Heart right ventricle (tissue), 16 donors: ENCODE data around the gene CDC20B. TPM values are rescaled to one million over a fixed set of nuclear protein-coding genes. Genes with fewer than 3 reads are reported as not detected.

Source experiments
- ATAC-seq, 8 donors: fragments of 200-7000 bp; cut with Tn5 transposase; one replicate each; pipeline ENCODE4 v1.9.1; 2020; ENCODE audit warnings: mild to moderate bottlenecking in 8 of 8, moderate library complexity in 8 of 8, moderate number of reproducible peaks in 1 of 8
- DNase-seq, 2 donors: peaks; one replicate each; pipeline ENCODE4 v3.0.0-alpha.2; 2020
- H3K27ac ChIP-seq, 10 donors: fragments of 200-600 bp; sonication (generic) in 2 of 10; one replicate each; pipeline versions ENCODE4 v1.5.0 to v1.8.0; 2020 to 2022; ENCODE audit warnings: mild to moderate bottlenecking in 3 of 10
- H3K27me3 ChIP-seq, 7 donors: fragments of 200-600 bp; one replicate each; pipeline ENCODE4 v1.8.0; 2021 to 2022; ENCODE audit warnings: mild to moderate bottlenecking in 2 of 7
- H3K36me3 ChIP-seq, 9 donors: fragments of 200-600 bp; sonication (generic) in 1 of 9; one replicate each; pipeline versions ENCODE4 v1.5.0 to v1.8.0; 2020 to 2022; ENCODE audit warnings: mild to moderate bottlenecking in 2 of 9
- H3K4me1 ChIP-seq, 9 donors: fragments of 200-600 bp; sonication (generic) in 1 of 9; one replicate each; pipeline versions ENCODE4 v1.5.0 to v1.8.0; 2020 to 2022; ENCODE audit warnings: mild to moderate bottlenecking in 4 of 9
- H3K4me3 ChIP-seq, 10 donors: fragments of 200-600 bp; sonication (generic) in 2 of 10; one replicate each; pipeline versions ENCODE4 v1.5.0 to v1.8.0; 2020 to 2022; ENCODE audit warnings: mild to moderate bottlenecking in 7 of 10, moderate library complexity in 2 of 10
- H3K9me3 ChIP-seq, 11 donors: fragments of 200-600 bp in 10 of 11; sonication (generic) in 2 of 11; one replicate each; pipeline versions ENCODE4 v1.5.0 to v1.8.0; 2013 to 2022; ENCODE audit warnings: mild to moderate bottlenecking in 2 of 11, control low read depth in 1 of 11, moderate library complexity in 1 of 11
- WGBS, 2 donors: extraction: QIAGEN DNeasy Blood & Tissue Kit; methylation state at CpG; one replicate each; pipeline ENCODE4 v1.1.7; 2013; ENCODE audit warnings: inconsistent platforms in 1 of 2; 5-methylcytosine and 5-hydroxymethylcytosine counted together
- intact Hi-C, 10 donors: fragments of 100-400 bp; cut with DNase I; formaldehyde crosslinking; loops; one replicate each; pipeline versions ENCODE4 v1.11.1 to v1.14.2; 2022
- polyA plus RNA-seq, 2 donors: library from polyadenylated mRNA; stranded (reverse); fragments of 200-250 nt; gene quantifications; one replicate each; pipeline ENCODE4 v1.2.3, GENCODE V29; 2013
- total RNA-seq, 10 donors: library from RNA; stranded (reverse); fragmentation: NEBNext Ultra II Directional in 3 of 10; extraction: Animal tissue kit (Norgen Biotek cat#: 25700) in 3 of 10; gene quantifications; one replicate each; pipeline versions ENCODE4 v1.2.1 to v1.2.4, GENCODE V29; 2021 to 2023
- TF ChIP-seq, protein P1 (sequence below), 9 donors: fragments of 200-600 bp; sonication (generic) in 2 of 9; IDR thresholded peaks; one replicate each; pipeline versions ENCODE4 v1.5.0 to v1.8.0; 2021 to 2022; ENCODE audit warnings: antibody characterized with exemption in 9 of 9, mild to moderate bottlenecking in 5 of 9, moderate library complexity in 1 of 9
- donor health status: Arrhythmogenic right ventricular cardiomyopathy.
- donor health status: ischemic (EF 13 %, LVEDD 7.1; RV severe dilation, severe dysfunction).
- donor health status: healthy with polysubstance abuse.
- donor health status: DM: no; HTN: yes; CAD: no.
- donor health status: DM: no; HTN: no; CAD: no.
- donor health status: ischemic (EF 25% LVEDD 6.9; RV normal size, moderate dysfunction).
- donor health status: ischemic (EF 25% LVEDD 5.7; RV mildly dilated, moderate dysfunction).
- donor health status: healthy.
- donor health status: DM: yes; HTN: yes; CAD: no.
- donor health status: Ischemic cardiomyopathy.
- donor health status: ischemic (EF 35%, LVEDD 5.7; RV mildly dilated, moderate dysfunction).
- donor health status: nonischemic (EF 11% LVEDD 7.7; RV severe dilation, severe dysfunction).
- donor health status: DM: yes; HTN: yes; CAD: no.
- donor health status: PGD.
- donor health status: ischemic (EF 29% LVEDD 5.4; RV normal size, mild dysfunction).
- donor health status: nonischemic (EF 23%, LVEDD 6.1; RV moderate dilation, normal function).

Gene CDC20B
- total and polyA plus RNA-seq, 12 donors: not detected

DNA sequence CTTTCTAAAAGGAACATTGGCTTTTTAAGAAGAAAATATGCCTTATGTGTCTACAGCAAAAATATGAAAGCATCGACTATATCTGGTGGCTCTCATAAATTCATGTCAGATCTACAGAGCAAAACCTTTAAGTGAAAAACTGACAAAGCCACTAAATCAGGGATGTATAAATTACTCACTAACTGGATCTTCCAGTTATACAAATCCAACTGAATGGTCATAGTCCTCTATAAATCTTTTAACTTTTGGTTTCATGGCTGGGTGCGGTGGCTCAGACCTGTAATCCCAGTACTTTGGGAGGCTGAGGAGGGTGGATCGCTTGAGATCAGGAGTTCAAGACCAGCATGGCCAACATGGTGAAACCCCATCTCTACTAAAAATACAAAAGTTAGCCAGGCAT, 99.8 kb downstream of the CDC20B start:
- WGBS, 2 donors: 96 to 97% methylated on average over 3 of the region's 3 CpGs
- intact Hi-C loops: no loop called here
- Histone ChIP-seq H3K27me3 (no peaks in the 10 kb centered on the region), H3K36me3 (no peaks in the 10 kb centered on the region), H3K27ac (peak overlapping the region in 1 of 10 donors; percentile 66), H3K4me3 (no peak overlapping the region), H3K4me1 (peaks cover 0 to 3% (median 0%) of the 10 kb centered on the region in 9 donors), H3K9me3 (no peaks in the 10 kb centered on the region)
- TF ChIP-seq, protein P1, sequence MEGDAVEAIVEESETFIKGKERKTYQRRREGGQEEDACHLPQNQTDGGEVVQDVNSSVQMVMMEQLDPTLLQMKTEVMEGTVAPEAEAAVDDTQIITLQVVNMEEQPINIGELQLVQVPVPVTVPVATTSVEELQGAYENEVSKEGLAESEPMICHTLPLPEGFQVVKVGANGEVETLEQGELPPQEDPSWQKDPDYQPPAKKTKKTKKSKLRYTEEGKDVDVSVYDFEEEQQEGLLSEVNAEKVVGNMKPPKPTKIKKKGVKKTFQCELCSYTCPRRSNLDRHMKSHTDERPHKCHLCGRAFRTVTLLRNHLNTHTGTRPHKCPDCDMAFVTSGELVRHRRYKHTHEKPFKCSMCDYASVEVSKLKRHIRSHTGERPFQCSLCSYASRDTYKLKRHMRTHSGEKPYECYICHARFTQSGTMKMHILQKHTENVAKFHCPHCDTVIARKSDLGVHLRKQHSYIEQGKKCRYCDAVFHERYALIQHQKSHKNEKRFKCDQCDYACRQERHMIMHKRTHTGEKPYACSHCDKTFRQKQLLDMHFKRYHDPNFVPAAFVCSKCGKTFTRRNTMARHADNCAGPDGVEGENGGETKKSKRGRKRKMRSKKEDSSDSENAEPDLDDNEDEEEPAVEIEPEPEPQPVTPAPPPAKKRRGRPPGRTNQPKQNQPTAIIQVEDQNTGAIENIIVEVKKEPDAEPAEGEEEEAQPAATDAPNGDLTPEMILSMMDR (IDR thresholded peaks at IDR 0.05): no peak
- no peak for DNase-seq
- no peak for ATAC-seq

DNA sequence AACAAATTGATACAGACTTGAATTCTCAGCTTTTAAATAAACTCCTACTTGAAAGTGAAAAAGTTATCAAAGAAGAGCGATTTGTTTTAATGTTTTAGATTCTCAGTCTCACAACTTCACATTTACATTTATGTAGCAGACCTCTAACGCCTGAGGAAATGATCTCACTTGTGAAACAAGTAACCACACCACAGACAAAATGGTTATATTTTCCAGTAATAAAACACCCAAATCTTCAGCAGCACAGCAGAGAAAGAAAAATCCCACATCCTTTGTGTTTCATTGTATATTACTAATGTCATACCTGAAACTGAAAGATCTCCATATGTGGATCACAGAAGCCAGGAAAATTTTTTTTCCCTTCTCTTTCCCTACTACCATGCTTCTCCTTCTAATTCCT, 100.3 kb downstream of the CDC20B start:
- H3K36me3 ChIP-seq: no peaks in the 10 kb centered on the region
- no peaks in the 10 kb centered on the region for H3K27me3 ChIP-seq
- ATAC-seq (no peak), DNase-seq (no peak)
- WGBS, 2 donors: 60 to 62% methylated on average over 2 of the region's 2 CpGs
- H3K9me3 ChIP-seq: no peaks in the 10 kb centered on the region
- intact Hi-C loops: no loop called here
- TF ChIP-seq, protein P1 (IDR thresholded peaks at IDR 0.05): no peak
- no peak overlapping the region for H3K4me3 ChIP-seq
- H3K27ac ChIP-seq: peak overlapping the region in 1 of 10 donors; percentile 66
- H3K4me1 ChIP-seq: peaks cover 0 to 3% (median 0%) of the 10 kb centered on the region in 9 donors

DNA sequence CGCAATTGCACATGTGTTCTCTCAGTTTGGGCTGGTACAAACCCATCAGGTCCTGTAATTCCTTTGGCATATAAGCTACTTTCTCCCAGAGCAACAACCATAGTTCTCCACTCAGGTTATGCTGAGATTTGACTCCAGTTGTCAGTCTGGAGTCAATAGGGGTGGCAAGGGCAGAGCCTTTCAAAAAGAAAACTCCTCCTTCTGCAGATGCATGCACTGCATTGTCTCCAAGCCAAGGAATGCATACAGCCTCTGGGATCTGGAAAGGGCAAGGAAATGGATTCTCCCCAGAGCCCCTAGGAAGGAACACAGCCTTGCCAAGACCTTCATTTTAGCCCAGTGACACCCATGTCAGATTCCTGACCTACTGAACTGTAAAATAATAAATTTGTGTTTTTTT, 101.6 kb downstream of the CDC20B start:
- intact Hi-C loops: no loop called here
- TF ChIP-seq, protein P1 (IDR thresholded peaks at IDR 0.05): no peak
- H3K27ac ChIP-seq: no peak overlapping the region
- DNase-seq: no peak
- peaks cover 0 to 3% (median 0%) of the 10 kb centered on the region in 9 donors for H3K4me1 ChIP-seq
- no peak overlapping the region for H3K4me3 ChIP-seq
- H3K27me3 ChIP-seq: no peaks in the 10 kb centered on the region
- H3K9me3 ChIP-seq: no peaks in the 10 kb centered on the region
- ATAC-seq: no peak
- H3K36me3 ChIP-seq: no peaks in the 10 kb centered on the region
- 76 to 82% methylated on average over 1 of the region's 1 CpG for WGBS, 2 donors

DNA sequence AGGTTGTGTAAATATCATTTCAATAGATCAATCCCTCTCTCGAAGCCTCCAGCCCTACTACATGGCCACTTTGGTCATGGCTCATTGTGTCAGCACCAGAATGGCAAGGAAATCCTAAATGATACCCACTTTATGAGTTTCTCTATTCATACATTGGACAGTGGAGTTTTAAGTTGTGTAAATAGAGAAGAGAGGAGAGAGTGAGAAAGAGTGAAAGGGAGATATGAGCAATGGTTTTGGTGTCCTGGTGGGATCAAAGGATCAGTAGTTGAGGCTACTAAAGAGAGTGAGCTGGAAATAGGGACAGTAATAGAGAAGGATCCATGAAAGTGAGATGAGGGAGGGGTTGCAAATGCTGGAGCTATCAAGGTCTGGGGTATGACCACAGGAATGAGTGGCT, 102.0 kb downstream of the CDC20B start:
- Histone ChIP-seq H3K27ac (no peak overlapping the region), H3K9me3 (no peaks in the 10 kb centered on the region), H3K27me3 (no peaks in the 10 kb centered on the region), H3K4me3 (no peak overlapping the region), H3K36me3 (no peaks in the 10 kb centered on the region), H3K4me1 (peaks cover 0 to 3% (median 0%) of the 10 kb centered on the region in 9 donors)
- intact Hi-C loops: no loop called here
- no peak for ATAC-seq
- DNase-seq: no peak
- 88 to 95% methylated on average over 1 of the region's 1 CpG for WGBS, 2 donors
- TF ChIP-seq, protein P1 (IDR thresholded peaks at IDR 0.05): no peak
